Erythroblast (primary cell): ENCODE measurements around the gene HOXD9.

ENCODE experiments used
- DNase-seq, 2 experiments: peaks; one replicate each; lab custom pipeline; 2025; lab: John Stamatoyannopoulos, UW
- GATA1 ChIP-seq: IDR thresholded peaks from 2 replicates; pipeline ENCODE4 v1.6.1; 2011; ENCODE audit warnings: low read depth, mild to moderate bottlenecking, control low read depth, low read length, moderate library complexity
- POLR2A ChIP-seq: IDR thresholded peaks from 2 replicates; pipeline ENCODE4 v1.6.1; 2011; ENCODE audit warnings: mild to moderate bottlenecking, low read length

HOXD9 gene

DNA sequence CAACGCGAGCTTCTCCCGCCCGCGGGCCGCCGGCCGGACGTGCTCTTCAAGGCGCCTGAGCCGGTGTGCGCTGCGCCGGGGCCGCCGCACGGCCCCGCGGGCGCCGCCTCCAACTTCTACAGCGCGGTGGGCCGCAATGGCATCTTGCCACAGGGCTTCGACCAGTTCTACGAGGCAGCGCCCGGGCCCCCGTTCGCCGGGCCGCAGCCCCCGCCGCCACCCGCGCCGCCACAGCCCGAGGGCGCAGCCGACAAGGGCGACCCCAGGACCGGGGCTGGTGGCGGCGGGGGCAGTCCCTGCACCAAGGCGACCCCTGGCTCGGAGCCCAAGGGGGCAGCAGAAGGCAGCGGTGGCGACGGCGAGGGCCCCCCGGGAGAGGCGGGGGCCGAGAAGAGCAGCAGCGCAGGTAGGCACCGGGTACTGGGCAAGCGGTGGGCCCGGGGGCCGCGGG, 14.8 kb upstream of the HOXD9 start:
- no peak for TF ChIP-seq GATA1
- no peak for TF ChIP-seq POLR2A
- no peak for DNase-seq

GRCh38 chr2:176109192-176109901, 13.2 kb upstream of the HOXD9 start:
- no peak for TF ChIP-seq GATA1
- TF ChIP-seq POLR2A: no peak

GRCh38 chr2:176109946-176110345, 12.6 kb upstream of the HOXD9 start:
- TF ChIP-seq GATA1: no peak
- no peak for TF ChIP-seq POLR2A
- DNase-seq: no peak

More at GRCh38 chr2:176109192-176109901, 13.2 kb upstream of the HOXD9 start:
- DNase-seq: no peak

GRCh38 chr2:176110415-176111308, 11.9 kb upstream of the HOXD9 start:
- TF ChIP-seq GATA1: no peak
- TF ChIP-seq POLR2A: no peak
- DNase-seq: no peak

GRCh38 chr2:176111309-176111663, 11.2 kb upstream of the HOXD9 start:
- DNase-seq: peak; percentile 61 to 66
- TF ChIP-seq GATA1 (no peak), POLR2A (no peak)

DNA sequence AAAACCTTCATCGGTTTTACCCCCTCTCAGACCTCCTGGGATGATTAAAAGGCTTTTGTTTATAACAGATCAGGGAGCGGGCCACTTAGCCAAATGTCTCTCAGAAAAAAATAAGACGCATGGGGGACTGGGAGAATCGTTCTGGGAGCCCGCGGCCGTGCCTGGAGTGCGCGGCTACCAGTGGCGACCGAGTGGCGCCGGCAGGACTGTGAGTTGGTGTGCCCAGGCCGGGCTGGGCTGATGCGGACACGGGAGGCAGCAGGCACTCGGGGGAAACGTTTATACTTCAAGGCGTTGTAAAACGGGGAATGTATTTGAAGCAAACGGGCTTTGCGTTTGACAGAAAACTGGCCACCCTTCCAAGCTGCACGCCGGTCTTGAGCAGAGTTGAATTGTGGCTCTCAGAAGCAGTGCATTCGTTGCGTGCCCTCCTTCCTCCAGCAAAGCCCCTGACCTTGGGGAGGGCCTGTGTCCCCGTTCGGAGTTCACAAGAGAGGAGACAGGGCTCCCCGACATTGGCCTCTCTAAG, 10.6 kb upstream of the HOXD9 start:
- DNase-seq: no peak
- TF ChIP-seq GATA1 (no peak), POLR2A (no peak)

GRCh38 chr2:176112375-176113302, 9.9 kb upstream of the HOXD9 start:
- TF ChIP-seq GATA1: no peak
- no peak for TF ChIP-seq POLR2A
- DNase-seq: no peak

- TF ChIP-seq POLR2A (no peak), GATA1 (no peak)
- no peak for DNase-seq
These were observed 8.2 kb upstream of the HOXD9 start for GRCh38 chr2:176114120-176114929.

DNA sequence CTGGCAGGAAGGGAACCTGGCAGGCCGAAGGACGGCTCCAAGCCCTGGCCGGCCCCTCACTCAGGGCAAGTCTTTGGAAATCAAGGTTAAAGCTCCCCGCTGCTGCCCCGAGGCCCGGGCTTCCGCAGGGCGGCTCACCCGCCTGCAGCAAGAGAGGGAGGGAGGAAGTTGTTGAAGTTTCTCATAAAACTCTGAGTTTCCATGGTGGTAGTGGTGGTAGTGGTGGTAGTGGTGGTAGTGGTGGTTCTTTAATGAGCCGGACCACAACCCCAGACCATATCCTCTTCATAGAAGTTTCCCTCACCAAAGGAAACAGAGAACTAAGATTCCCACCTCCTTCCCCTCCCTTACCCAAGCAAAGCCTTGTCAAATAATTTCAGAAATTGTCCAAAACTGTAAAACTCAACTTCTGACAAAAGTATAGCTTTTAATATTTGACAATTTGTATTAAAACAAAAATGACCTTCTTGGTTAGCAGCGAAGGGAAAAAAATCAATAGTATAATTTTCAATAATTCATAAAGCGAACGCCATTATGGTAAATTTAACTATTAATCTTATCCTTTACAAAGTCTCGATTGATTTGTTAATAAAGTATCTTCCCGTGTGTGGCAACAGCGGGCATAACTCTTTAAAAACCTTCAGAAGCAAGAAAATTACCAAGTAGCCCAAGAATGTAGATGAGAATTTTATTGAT, 7.4 kb upstream of the HOXD9 start:
- no peak for TF ChIP-seq GATA1
- no peak for TF ChIP-seq POLR2A
- DNase-seq: no peak

GRCh38 chr2:176115883-176116813, 6.4 kb upstream of the HOXD9 start, which contains the start of gene HOXD10:
Gene HOXD10 (plus strand): TSS chr2:176116778. CDS start chr2:176116834, 56 bp downstream.
- peak; percentile 27 to 32 for DNase-seq
- TF ChIP-seq GATA1 (no peak), POLR2A (no peak)

GRCh38 chr2:176117162-176117822, 5.2 kb upstream of the HOXD9 start:
- DNase-seq: no peak
- no peak for TF ChIP-seq GATA1
- no peak for TF ChIP-seq POLR2A
